ENCODE results near the gene SPOCK2. TPM values are rescaled to one million over a fixed set of nuclear protein-coding genes. Genes with fewer than 3 reads are reported as not detected.

Gene SPOCK2
- total and polyA plus RNA-seq, 2 of the 13 experiments (the other 11 are each of a cell fraction or from before 2014, with no cell fraction given): 8.6 to 30.6 TPM

DNA sequence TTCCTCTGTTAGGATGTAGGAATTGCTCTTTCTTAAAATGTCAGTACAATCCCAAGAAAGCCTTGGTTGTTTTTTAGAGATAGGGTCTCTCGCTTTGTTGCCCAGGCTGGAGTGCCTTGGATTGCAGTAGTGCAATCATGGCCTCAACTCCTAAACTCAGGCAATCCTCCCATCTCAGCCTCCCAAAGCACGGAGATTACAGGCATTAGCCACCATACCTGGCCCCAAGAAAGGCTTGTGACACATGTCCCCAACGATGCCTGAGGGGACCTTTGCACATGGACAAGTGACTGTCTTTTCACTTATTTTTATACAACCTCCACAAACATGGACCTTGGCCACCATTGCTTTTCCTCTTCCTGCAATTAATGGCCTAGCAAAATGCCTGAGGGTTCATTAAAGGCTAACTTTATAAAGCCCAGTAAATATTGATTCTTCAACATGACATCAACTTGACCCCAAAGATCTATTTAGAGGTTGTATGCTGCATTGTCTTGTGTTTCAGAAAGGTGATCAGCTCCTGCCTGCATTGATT, 10.0 kb upstream of the SPOCK2 start (continued):
- TF ChIP-seq, protein P1, sequence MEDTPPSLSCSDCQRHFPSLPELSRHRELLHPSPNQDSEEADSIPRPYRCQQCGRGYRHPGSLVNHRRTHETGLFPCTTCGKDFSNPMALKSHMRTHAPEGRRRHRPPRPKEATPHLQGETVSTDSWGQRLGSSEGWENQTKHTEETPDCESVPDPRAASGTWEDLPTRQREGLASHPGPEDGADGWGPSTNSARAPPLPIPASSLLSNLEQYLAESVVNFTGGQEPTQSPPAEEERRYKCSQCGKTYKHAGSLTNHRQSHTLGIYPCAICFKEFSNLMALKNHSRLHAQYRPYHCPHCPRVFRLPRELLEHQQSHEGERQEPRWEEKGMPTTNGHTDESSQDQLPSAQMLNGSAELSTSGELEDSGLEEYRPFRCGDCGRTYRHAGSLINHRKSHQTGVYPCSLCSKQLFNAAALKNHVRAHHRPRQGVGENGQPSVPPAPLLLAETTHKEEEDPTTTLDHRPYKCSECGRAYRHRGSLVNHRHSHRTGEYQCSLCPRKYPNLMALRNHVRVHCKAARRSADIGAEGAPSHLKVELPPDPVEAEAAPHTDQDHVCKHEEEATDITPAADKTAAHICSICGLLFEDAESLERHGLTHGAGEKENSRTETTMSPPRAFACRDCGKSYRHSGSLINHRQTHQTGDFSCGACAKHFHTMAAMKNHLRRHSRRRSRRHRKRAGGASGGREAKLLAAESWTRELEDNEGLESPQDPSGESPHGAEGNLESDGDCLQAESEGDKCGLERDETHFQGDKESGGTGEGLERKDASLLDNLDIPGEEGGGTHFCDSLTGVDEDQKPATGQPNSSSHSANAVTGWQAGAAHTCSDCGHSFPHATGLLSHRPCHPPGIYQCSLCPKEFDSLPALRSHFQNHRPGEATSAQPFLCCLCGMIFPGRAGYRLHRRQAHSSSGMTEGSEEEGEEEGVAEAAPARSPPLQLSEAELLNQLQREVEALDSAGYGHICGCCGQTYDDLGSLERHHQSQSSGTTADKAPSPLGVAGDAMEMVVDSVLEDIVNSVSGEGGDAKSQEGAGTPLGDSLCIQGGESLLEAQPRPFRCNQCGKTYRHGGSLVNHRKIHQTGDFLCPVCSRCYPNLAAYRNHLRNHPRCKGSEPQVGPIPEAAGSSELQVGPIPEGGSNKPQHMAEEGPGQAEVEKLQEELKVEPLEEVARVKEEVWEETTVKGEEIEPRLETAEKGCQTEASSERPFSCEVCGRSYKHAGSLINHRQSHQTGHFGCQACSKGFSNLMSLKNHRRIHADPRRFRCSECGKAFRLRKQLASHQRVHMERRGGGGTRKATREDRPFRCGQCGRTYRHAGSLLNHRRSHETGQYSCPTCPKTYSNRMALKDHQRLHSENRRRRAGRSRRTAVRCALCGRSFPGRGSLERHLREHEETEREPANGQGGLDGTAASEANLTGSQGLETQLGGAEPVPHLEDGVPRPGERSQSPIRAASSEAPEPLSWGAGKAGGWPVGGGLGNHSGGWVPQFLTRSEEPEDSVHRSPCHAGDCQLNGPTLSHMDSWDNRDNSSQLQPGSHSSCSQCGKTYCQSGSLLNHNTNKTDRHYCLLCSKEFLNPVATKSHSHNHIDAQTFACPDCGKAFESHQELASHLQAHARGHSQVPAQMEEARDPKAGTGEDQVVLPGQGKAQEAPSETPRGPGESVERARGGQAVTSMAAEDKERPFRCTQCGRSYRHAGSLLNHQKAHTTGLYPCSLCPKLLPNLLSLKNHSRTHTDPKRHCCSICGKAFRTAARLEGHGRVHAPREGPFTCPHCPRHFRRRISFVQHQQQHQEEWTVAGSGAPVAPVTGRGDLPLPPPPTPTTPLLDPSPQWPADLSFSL (CRISPR knock-in tag; IDR thresholded peaks at IDR 0.05): 0 out of 2 replicates have a peak, but pooled peaks have one; percentile 31
- TF ChIP-seq ZMAT5 (CRISPR knock-in tag; IDR thresholded peaks at IDR 0.05; ENCODE audit: borderline replicate concordance, low read depth) (no peak), ERF (CRISPR knock-in tag; IDR thresholded peaks at IDR 0.05) (peak; percentile 83), ZNF331 (CRISPR knock-in tag; IDR thresholded peaks at IDR 0.05) (peak; percentile 89), MAZ (IDR thresholded peaks at IDR 0.05; ENCODE audit: borderline replicate concordance, low read depth, low read length) (no peak), MAZ (CRISPR knock-in tag; IDR thresholded peaks at IDR 0.05; ENCODE audit: low read depth) (peak; percentile 44; the same call in 1 of the 2 replicates), ATF7-NPFF (CRISPR knock-in tag; IDR thresholded peaks at IDR 0.05; ENCODE audit: low read depth) (no peak), LBX2 (CRISPR knock-in tag; IDR thresholded peaks at IDR 0.05; ENCODE audit: borderline replicate concordance) (no peak), ZNF383 (CRISPR knock-in tag; IDR thresholded peaks at IDR 0.05; ENCODE audit: borderline replicate concordance) (0 out of 2 replicates have a peak, but pooled peaks have one; percentile 25), ZSCAN29 (CRISPR knock-in tag; conservative IDR thresholded peaks at IDR 0.05) (peak; percentile 75; the same call in 1 of the 2 replicates), ZNF841 (CRISPR knock-in tag; IDR thresholded peaks at IDR 0.05; ENCODE audit: borderline replicate concordance) (no peak), MXD4 (CRISPR knock-in tag; IDR thresholded peaks at IDR 0.05) (peak; percentile 40; the same call in 1 of the 2 replicates), NFATC3 (CRISPR knock-in tag; IDR thresholded peaks at IDR 0.05) (no peak), NR2F2 (IDR thresholded peaks at IDR 0.05; ENCODE audit: borderline replicate concordance, low read depth) (peak; percentile 97), CBX2 (IDR thresholded peaks at IDR 0.05; ENCODE audit: low read depth, low read length) (no peak), CBX2 (CRISPR knock-in tag; IDR thresholded peaks at IDR 0.05; ENCODE audit: low read depth) (no peak), ZBTB14 (CRISPR knock-in tag; IDR thresholded peaks at IDR 0.05) (no peak; the same call in 1 of the 2 replicates), JUNB (CRISPR knock-in tag; IDR thresholded peaks at IDR 0.05; ENCODE audit: borderline replicate concordance) (peak; percentile 68; the same call in 1 of the 2 replicates), CAMTA2 (CRISPR knock-in tag; IDR thresholded peaks at IDR 0.05; ENCODE audit: borderline replicate concordance) (no peak), ZNF790 (CRISPR knock-in tag; IDR thresholded peaks at IDR 0.05; ENCODE audit: borderline replicate concordance) (no peak)
- TF ChIP-seq, protein P2, sequence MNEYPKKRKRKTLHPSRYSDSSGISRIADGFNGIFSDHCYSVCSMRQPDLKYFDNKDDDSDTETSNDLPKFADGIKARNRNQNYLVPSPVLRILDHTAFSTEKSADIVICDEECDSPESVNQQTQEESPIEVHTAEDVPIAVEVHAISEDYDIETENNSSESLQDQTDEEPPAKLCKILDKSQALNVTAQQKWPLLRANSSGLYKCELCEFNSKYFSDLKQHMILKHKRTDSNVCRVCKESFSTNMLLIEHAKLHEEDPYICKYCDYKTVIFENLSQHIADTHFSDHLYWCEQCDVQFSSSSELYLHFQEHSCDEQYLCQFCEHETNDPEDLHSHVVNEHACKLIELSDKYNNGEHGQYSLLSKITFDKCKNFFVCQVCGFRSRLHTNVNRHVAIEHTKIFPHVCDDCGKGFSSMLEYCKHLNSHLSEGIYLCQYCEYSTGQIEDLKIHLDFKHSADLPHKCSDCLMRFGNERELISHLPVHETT (CRISPR knock-in tag; conservative IDR thresholded peaks at IDR 0.05): no peak

All from HepG2 (cell line).